AG09309 (cell line): ENCODE results near the gene HID1.

Source experiments
- DNase-seq: peaks from one replicate; pipeline ENCODE4 v3.0.0-alpha.2; 2010; ENCODE audit warnings: low read depth
- H3K4me3 ChIP-seq: 2 replicates; pipeline ENCODE4 v1.5.1; 2011; ENCODE audit warnings: mild to moderate bottlenecking, low read depth, low read length, moderate library complexity; ENCODE audit not compliant: control insufficient read depth
- TF ChIP-seq, protein P1 (sequence below): IDR thresholded peaks from 2 replicates; pipeline ENCODE4 v1.5.1; 2011; ENCODE audit warnings: mild to moderate bottlenecking, low read depth, low read length, inconsistent platforms; ENCODE audit not compliant: insufficient read depth, control insufficient read depth; ENCODE audit errors: missing control alignments

Gene HID1, protein sequence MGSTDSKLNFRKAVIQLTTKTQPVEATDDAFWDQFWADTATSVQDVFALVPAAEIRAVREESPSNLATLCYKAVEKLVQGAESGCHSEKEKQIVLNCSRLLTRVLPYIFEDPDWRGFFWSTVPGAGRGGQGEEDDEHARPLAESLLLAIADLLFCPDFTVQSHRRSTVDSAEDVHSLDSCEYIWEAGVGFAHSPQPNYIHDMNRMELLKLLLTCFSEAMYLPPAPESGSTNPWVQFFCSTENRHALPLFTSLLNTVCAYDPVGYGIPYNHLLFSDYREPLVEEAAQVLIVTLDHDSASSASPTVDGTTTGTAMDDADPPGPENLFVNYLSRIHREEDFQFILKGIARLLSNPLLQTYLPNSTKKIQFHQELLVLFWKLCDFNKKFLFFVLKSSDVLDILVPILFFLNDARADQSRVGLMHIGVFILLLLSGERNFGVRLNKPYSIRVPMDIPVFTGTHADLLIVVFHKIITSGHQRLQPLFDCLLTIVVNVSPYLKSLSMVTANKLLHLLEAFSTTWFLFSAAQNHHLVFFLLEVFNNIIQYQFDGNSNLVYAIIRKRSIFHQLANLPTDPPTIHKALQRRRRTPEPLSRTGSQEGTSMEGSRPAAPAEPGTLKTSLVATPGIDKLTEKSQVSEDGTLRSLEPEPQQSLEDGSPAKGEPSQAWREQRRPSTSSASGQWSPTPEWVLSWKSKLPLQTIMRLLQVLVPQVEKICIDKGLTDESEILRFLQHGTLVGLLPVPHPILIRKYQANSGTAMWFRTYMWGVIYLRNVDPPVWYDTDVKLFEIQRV

GRCh38 chr17:74972107-74972972 is at the start of gene HID1:
HID1 (minus strand) TSS chr17:74972759; CDS start chr17:74972656, 103 bp downstream.
- peak within 1 kb of the TSS; percentile 25 for H3K4me3 ChIP-seq
- TF ChIP-seq, protein P1, sequence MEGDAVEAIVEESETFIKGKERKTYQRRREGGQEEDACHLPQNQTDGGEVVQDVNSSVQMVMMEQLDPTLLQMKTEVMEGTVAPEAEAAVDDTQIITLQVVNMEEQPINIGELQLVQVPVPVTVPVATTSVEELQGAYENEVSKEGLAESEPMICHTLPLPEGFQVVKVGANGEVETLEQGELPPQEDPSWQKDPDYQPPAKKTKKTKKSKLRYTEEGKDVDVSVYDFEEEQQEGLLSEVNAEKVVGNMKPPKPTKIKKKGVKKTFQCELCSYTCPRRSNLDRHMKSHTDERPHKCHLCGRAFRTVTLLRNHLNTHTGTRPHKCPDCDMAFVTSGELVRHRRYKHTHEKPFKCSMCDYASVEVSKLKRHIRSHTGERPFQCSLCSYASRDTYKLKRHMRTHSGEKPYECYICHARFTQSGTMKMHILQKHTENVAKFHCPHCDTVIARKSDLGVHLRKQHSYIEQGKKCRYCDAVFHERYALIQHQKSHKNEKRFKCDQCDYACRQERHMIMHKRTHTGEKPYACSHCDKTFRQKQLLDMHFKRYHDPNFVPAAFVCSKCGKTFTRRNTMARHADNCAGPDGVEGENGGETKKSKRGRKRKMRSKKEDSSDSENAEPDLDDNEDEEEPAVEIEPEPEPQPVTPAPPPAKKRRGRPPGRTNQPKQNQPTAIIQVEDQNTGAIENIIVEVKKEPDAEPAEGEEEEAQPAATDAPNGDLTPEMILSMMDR = no peak
- DNase-seq = no peak

- TF ChIP-seq, protein P1 = no peak
- H3K4me3 ChIP-seq = no peak overlapping the region
- DNase-seq = no peak
Observed at GRCh38 chr17:75020331-75021110, 48.0 kb upstream of the HID1 start.

DNA sequence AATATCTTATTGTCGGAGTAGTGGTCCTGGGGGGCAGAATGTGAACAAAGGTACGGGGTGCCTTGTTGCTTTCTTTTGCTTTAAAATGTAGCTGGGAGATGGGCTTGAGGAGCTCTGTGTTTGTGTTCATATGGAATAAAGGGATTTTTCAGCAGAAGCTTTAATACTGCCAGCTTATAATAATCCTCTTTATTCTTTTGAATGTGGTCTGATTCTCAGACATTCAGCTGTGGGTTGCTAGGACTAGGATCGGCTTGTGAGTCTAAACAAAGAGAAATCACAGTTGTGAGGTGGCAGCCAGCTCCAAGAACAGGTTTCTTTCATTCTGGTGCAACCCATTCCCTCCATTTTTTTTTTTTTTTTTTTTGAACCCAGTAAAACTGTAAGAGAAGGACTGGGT is 47.2 kb upstream of the HID1 start:
- H3K4me3 ChIP-seq = no peak overlapping the region
- DNase-seq = no peak
- TF ChIP-seq, protein P1 = no peak

GRCh38 chr17:75019146-75019545 is 46.6 kb upstream of the HID1 start:
- TF ChIP-seq, protein P1 = no peak
- no peak overlapping the region for H3K4me3 ChIP-seq

DNA sequence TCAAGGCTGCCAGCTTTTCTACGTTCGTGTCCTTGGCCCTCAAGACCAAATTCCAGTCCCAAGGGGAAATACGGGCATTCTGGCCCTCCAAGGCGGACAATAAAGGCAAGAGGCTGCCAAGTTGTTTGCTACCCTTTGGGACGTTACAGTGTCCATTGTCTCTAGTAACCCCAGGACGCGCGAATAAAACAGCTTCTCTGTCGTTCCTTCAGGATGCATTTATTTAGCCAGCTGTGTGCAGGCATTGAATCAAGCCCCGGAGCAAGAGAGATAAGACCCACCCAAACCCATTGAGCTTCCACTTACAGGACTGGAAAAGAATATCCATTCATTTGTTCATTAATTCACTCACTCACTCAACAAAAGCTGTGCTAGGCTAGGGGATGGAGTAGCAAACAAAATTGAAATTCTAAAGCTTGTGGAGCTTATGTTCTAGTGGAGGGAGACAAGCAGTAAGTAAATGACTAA is 40.6 kb upstream of the HID1 start:
- TF ChIP-seq, protein P1 = no peak
- no peak for DNase-seq
- peak overlapping the region; percentile 99 for H3K4me3 ChIP-seq

More at GRCh38 chr17:75019146-75019545, 46.6 kb upstream of the HID1 start:
- no peak for DNase-seq
